ENCODE measurements around the gene ENTPD5.

DNA sequence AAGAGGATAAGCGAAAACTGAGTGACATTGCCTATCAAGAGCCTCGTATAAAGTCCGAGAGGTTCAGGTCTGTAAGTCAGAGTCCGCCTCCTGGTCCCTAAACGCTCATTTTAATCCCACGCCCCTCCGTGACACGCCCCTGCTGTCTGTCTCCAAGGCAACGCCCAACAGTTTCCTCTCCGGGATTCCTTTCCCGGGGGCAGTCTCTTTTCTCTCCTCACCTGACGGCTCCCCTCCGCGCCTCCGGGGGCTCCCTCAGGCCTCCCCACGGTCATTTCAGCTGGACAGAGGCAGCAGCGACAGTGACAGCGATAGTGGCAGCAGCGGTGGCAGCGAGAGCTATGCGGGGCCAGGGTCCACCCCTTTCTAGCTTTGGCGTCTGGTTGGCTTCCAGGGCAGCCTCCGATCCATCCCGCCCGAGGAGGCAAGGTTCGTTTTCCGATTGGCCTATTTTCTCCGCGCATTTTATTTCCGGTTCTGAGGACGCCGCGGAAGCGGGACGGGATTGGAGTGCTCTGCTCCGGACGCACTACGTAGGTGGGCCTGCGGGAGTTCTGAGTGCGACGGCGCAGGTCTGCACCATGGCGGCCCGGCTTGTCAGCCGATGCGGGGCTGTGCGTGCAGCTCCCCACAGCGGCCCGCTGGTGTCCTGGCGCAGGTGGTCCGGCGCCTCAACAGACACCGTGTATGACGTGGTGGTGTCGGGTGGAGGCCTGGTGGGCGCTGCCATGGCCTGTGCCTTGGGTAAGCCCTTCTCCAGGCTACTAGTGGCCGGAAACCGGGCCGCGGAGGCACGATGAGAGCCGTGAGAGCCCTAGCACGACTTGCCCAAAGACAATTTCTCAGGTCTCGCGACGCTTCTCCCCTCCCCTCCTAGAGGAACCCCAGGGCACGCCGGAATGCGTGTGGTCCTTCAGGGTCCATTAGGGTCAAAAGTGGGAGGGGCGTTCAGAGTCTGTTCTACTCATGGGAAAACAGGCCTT, 69.0 kb downstream of the ENTPD5 start, which contains the start of the genes COQ6 and FAM161B:
- TF ChIP-seq POLR2A (IDR thresholded peaks at IDR 0.05) = peak in 1 of 2 donors; percentile 75
- TF ChIP-seq, protein P1, sequence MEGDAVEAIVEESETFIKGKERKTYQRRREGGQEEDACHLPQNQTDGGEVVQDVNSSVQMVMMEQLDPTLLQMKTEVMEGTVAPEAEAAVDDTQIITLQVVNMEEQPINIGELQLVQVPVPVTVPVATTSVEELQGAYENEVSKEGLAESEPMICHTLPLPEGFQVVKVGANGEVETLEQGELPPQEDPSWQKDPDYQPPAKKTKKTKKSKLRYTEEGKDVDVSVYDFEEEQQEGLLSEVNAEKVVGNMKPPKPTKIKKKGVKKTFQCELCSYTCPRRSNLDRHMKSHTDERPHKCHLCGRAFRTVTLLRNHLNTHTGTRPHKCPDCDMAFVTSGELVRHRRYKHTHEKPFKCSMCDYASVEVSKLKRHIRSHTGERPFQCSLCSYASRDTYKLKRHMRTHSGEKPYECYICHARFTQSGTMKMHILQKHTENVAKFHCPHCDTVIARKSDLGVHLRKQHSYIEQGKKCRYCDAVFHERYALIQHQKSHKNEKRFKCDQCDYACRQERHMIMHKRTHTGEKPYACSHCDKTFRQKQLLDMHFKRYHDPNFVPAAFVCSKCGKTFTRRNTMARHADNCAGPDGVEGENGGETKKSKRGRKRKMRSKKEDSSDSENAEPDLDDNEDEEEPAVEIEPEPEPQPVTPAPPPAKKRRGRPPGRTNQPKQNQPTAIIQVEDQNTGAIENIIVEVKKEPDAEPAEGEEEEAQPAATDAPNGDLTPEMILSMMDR (IDR thresholded peaks at IDR 0.05) = peak in 4 of 12 donors; percentile 3 to 23 (median 11)

Data from heart left ventricle (tissue), 13 donors.